Choroid plexus epithelial cell (primary cell): ENCODE data around the gene TIAM2.
"Not testable (repeated sequence)": the region's sequence is repeated elsewhere in the genome, so short reads cannot be mapped to it uniquely, and the experiment has no call there.

Experiments used
- DNase-seq: peaks from one replicate; pipeline ENCODE4 v3.0.0-alpha.2; 2010; ENCODE audit warnings: low read depth
- H3K4me3 ChIP-seq: 2 replicates; pipeline ENCODE4 v1.5.1; 2011; ENCODE audit warnings: low read depth, mild to moderate bottlenecking, control low read depth, low read length, moderate library complexity
- TF ChIP-seq, protein P1 (sequence below): conservative IDR thresholded peaks from 2 replicates; pipeline ENCODE4 v1.5.1; 2011; ENCODE audit warnings: low read depth, mild to moderate bottlenecking, control low read depth, inconsistent platforms, low read length, moderate library complexity

Gene TIAM2

GRCh38 chr6:155267411-155267810 is 272.3 kb downstream of the TIAM2 start:
- no peak overlapping the region for H3K4me3 ChIP-seq
- TF ChIP-seq, protein P1, sequence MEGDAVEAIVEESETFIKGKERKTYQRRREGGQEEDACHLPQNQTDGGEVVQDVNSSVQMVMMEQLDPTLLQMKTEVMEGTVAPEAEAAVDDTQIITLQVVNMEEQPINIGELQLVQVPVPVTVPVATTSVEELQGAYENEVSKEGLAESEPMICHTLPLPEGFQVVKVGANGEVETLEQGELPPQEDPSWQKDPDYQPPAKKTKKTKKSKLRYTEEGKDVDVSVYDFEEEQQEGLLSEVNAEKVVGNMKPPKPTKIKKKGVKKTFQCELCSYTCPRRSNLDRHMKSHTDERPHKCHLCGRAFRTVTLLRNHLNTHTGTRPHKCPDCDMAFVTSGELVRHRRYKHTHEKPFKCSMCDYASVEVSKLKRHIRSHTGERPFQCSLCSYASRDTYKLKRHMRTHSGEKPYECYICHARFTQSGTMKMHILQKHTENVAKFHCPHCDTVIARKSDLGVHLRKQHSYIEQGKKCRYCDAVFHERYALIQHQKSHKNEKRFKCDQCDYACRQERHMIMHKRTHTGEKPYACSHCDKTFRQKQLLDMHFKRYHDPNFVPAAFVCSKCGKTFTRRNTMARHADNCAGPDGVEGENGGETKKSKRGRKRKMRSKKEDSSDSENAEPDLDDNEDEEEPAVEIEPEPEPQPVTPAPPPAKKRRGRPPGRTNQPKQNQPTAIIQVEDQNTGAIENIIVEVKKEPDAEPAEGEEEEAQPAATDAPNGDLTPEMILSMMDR: no peak
- DNase-seq: no peak

DNA sequence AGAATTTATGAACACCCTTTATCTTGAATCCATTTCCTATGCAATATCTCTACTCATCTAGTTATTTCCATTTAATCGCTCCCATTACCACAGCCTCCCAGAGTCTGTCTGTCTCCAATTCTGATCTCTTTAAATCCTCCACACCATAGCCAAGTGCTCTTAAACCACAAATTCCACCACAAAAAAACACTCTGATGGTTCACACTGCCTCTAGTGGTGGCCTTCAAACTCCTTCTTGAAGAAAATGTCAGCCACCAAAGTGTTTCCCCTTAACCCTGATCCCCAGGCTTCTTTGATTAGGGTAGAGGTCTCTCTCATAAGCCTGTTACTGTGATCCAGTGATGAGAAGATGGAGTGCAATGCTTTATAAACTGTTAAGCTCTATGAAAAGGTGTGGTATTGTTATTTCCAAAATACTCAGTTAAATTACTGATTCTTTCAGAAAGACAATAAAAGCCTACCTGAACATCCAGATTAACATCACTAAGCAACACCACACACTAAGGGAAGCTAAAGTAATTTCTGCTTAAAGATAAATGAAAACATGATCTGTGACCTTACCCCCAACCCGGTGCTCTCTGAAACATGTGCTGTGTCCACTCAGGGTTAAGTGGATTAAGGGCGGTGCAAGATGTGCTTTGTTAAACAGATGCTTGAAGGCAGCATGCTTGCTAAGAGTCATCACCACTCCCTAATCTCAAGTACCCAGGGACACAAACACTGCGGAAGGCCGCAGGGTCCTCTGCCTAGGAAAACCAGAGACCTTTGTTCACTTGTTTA is 273.2 kb downstream of the TIAM2 start:
- DNase-seq: peak; percentile 81

GRCh38 chr6:155269765-155270164 is 274.6 kb downstream of the TIAM2 start:
- H3K4me3 ChIP-seq: no peak overlapping the region
- no peak for DNase-seq
- TF ChIP-seq, protein P1: no peak

More for the DNA sequence above, 273.2 kb downstream of the TIAM2 start:
- not testable (repeated sequence) for H3K4me3 ChIP-seq
- TF ChIP-seq, protein P1: peak; percentile 76

- no peak overlapping the region for H3K4me3 ChIP-seq
- TF ChIP-seq, protein P1: no peak
- no peak for DNase-seq
These were observed 275.5 kb downstream of the TIAM2 start for GRCh38 chr6:155270561-155271091.

DNA sequence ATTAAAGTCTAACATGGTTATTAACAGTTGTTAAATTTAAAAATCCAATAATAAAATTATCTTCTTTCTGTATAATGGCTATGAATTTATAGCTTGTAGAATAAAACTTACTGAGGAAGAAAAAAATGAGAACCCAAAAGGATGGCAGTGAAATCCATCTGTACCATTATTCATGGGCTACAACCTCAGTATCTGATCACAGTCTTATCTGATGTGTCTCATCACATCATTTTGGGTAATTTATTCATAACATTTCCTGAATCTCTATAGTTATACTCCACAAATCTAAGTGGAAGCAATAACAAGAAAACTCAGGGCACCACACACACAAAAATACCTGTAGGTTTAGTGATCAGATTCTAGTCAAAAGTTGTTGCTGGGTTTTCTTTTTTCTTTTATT is 276.0 kb downstream of the TIAM2 start:
- DNase-seq: no peak
- H3K4me3 ChIP-seq: no peak overlapping the region
- TF ChIP-seq, protein P1: no peak

- peak; percentile 40 for DNase-seq
- TF ChIP-seq, protein P1: no peak
- no peak overlapping the region for H3K4me3 ChIP-seq
These were observed 277.5 kb downstream of the TIAM2 start for GRCh38 chr6:155272353-155273232.
